ENCODE measurements around the gene PCBP1. TPM values are rescaled to one million over a fixed set of nuclear protein-coding genes. Genes with fewer than 3 reads are reported as not detected.

Gene PCBP1
- total and polyA plus RNA-seq, 2 experiments from 2014 or later = 212 to 393 TPM

DNA sequence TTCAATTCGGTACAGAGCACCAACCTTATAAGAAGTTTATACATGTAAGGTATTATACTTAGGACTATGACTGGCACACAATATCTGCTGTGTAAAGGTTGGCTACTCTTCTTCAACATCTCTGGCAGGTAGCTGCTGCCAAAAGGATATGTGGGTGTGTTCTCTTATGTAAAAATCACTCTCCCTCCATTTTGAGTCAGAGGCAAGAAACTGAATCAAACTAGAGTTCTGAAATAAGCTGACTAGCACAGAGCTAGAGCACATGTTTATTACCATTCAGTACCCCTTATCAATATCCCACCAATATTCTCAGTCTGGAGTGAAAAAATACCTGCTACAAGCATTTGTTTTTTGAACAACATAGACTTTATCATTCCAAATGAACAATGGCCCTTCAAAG, 38.0 kb upstream of the PCBP1 start (continued):
- no peak for TF ChIP-seq CTCF (conservative IDR thresholded peaks at IDR 0.05; ENCODE audit: low read depth in 2 of 2)

DNA sequence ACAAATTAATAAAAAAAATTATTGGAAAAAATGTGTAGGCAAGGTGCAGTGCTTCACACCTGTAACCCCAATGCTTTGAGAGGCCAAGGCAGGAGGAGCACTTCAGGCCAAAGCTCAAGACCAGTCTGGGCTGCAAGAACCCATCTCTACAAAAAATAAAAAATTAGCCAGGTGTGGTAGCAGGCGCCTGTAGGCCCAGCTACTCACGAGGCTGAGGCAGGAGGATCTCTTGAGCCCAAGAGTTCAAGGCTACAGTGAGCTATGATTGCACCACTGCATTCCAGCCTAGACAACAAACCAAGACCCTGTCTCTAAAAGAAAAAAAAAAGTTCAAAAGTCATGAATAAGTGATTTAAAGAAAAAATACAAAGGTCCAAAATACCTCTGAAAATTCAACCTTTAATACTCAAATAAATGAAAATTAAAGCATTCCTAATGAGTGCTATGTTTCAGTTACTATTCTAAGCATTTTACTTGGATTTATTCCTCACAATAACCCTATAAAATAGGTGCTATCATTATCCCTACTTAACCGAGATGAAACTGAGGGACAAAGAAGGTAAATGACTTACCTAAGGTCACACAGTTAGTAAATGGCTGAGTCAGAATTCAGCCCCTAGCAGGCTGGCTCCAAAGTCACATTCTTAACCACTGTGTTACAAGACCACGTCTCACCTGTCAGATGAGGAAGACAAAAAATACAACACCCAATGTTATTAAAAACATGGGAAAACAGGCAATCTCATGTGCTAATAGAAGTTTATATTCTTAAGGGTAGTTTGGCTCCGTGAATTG, 36.4 kb upstream of the PCBP1 start:
- no peaks in the 10 kb centered on the region; the same call in 2 of the 3 replicates for H3K4me1 Mint-ChIP-seq
- no peaks in the 10 kb centered on the region for H3K4me1 ChIP-seq (ENCODE audit: insufficient read depth)
- no peaks in the 10 kb centered on the region for H3K9me2 ChIP-seq (ENCODE audit: insufficient read depth)
- no peaks in the 10 kb centered on the region for H3K79me2 ChIP-seq (replicated peaks; ENCODE audit: insufficient read depth)
- H3K4me3 ChIP-seq = no peak overlapping the region
- no peaks in the 10 kb centered on the region for H4K20me1 ChIP-seq (replicated peaks; ENCODE audit: insufficient read depth)
- no peak overlapping the region for H2AFZ ChIP-seq
- no peak overlapping the region for H3K4me3 Mint-ChIP-seq
- H3F3A ChIP-seq (replicated peaks; ENCODE audit: low read depth) = 0 out of 2 replicates have a peak, but pooled peaks cover 7% of the 10 kb centered on the region
- ATAC-seq (no peak), DNase-seq (ENCODE audit: low spot score) (no peak)
- H3K4me2 ChIP-seq = no peak overlapping the region
- peaks cover 8% of the 10 kb centered on the region for H3K36me3 ChIP-seq (ENCODE audit: insufficient read depth)
- no peaks in the 10 kb centered on the region for H3K9me3 Mint-ChIP-seq
- H3K27me3 Mint-ChIP-seq (ENCODE audit: insufficient read depth, low read depth, poor library complexity) = peaks cover 4% of the 10 kb centered on the region
- no peak overlapping the region for H3K27ac ChIP-seq (ENCODE audit: low read depth)
- peaks cover 29% of the 10 kb centered on the region for H3K36me3 Mint-ChIP-seq (ENCODE audit: low read depth)
- no peak overlapping the region for H3K27ac Mint-ChIP-seq
- H3K27me3 ChIP-seq (ENCODE audit: insufficient read depth) = no peaks in the 10 kb centered on the region
- TF ChIP-seq, protein P1, sequence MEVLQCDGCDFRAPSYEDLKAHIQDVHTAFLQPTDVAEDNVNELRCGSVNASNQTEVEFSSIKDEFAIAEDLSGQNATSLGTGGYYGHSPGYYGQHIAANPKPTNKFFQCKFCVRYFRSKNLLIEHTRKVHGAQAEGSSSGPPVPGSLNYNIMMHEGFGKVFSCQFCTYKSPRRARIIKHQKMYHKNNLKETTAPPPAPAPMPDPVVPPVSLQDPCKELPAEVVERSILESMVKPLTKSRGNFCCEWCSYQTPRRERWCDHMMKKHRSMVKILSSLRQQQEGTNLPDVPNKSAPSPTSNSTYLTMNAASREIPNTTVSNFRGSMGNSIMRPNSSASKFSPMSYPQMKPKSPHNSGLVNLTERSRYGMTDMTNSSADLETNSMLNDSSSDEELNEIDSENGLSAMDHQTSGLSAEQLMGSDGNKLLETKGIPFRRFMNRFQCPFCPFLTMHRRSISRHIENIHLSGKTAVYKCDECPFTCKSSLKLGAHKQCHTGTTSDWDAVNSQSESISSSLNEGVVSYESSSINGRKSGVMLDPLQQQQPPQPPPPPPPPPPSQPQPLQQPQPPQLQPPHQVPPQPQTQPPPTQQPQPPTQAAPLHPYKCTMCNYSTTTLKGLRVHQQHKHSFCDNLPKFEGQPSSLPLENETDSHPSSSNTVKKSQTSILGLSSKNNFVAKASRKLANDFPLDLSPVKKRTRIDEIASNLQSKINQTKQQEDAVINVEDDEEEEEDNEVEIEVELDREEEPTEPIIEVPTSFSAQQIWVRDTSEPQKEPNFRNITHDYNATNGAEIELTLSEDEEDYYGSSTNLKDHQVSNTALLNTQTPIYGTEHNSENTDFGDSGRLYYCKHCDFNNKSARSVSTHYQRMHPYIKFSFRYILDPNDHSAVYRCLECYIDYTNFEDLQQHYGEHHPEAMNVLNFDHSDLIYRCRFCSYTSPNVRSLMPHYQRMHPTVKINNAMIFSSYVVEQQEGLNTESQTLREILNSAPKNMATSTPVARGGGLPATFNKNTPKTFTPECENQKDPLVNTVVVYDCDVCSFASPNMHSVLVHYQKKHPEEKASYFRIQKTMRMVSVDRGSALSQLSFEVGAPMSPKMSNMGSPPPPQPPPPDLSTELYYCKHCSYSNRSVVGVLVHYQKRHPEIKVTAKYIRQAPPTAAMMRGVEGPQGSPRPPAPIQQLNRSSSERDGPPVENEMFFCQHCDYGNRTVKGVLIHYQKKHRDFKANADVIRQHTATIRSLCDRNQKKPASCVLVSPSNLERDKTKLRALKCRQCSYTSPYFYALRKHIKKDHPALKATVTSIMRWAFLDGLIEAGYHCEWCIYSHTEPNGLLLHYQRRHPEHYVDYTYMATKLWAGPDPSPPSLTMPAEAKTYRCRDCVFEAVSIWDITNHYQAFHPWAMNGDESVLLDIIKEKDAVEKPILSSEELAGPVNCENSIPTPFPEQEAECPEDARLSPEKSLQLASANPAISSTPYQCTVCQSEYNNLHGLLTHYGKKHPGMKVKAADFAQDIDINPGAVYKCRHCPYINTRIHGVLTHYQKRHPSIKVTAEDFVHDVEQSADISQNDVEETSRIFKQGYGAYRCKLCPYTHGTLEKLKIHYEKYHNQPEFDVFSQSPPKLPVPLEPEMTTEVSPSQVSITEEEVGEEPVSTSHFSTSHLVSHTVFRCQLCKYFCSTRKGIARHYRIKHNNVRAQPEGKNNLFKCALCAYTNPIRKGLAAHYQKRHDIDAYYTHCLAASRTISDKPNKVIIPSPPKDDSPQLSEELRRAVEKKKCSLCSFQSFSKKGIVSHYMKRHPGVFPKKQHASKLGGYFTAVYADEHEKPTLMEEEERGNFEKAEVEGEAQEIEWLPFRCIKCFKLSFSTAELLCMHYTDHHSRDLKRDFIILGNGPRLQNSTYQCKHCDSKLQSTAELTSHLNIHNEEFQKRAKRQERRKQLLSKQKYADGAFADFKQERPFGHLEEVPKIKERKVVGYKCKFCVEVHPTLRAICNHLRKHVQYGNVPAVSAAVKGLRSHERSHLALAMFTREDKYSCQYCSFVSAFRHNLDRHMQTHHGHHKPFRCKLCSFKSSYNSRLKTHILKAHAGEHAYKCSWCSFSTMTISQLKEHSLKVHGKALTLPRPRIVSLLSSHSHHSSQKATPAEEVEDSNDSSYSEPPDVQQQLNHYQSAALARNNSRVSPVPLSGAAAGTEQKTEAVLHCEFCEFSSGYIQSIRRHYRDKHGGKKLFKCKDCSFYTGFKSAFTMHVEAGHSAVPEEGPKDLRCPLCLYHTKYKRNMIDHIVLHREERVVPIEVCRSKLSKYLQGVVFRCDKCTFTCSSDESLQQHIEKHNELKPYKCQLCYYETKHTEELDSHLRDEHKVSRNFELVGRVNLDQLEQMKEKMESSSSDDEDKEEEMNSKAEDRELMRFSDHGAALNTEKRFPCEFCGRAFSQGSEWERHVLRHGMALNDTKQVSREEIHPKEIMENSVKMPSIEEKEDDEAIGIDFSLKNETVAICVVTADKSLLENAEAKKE (CRISPR knock-in tag; IDR thresholded peaks at IDR 0.05) = no peak
- TF ChIP-seq CTCF (conservative IDR thresholded peaks at IDR 0.05; ENCODE audit: low read depth in 2 of 2) (no peak), ZNF114 (CRISPR knock-in tag; IDR thresholded peaks at IDR 0.05) (no peak), EZH2phosphoT487 (IDR thresholded peaks at IDR 0.05; ENCODE audit: unreplicated experiment) (no peak), ETS1 (IDR thresholded peaks at IDR 0.05) (no peak), REST (IDR thresholded peaks at IDR 0.05; ENCODE audit: unreplicated experiment) (no peak), POLR2AphosphoS5 (IDR thresholded peaks at IDR 0.05; ENCODE audit: low read depth) (no peak), CREB1 (CRISPR knock-in tag; IDR thresholded peaks at IDR 0.05; ENCODE audit: low read depth) (no peak)
